ENCODE data around the gene PLEKHM2. TPM values are rescaled to one million over a fixed set of nuclear protein-coding genes. Genes with fewer than 3 reads are reported as not detected.

PLEKHM2 gene
- polyA plus RNA-seq, 1 donor from 2014 or later: 8.2 TPM

DNA sequence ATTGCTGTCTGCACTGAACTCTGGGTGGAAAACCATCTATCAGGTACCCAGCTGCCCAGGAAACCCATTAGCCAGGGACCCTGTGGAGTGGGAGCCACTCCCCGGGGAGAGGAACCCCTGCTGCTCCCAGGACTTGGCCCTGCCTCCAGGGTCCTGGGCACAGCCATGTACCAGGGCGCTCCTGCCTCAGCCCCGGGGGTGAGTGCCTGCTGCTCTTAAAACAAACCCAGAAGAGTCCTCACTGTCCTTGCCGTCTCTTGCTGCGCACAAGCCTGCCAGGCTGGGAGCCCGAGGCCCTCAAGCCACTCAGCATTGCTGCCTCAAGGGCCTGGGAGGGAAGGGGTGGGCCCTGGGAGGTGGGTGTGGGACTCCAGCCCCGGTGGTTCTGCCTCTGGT, 48.6 kb downstream of the PLEKHM2 start:
- H3K27me3 Mint-ChIP-seq: no peaks in the 10 kb centered on the region
- H3K9me3 Mint-ChIP-seq: no peaks in the 10 kb centered on the region
- H3K4me3 Mint-ChIP-seq: no peak overlapping the region
- H3K4me1 Mint-ChIP-seq: no peaks in the 10 kb centered on the region
- H3K36me3 Mint-ChIP-seq: no peaks in the 10 kb centered on the region
- H3K27ac Mint-ChIP-seq: peak overlapping the region in 1 of 3 donors; percentile 23

DNA sequence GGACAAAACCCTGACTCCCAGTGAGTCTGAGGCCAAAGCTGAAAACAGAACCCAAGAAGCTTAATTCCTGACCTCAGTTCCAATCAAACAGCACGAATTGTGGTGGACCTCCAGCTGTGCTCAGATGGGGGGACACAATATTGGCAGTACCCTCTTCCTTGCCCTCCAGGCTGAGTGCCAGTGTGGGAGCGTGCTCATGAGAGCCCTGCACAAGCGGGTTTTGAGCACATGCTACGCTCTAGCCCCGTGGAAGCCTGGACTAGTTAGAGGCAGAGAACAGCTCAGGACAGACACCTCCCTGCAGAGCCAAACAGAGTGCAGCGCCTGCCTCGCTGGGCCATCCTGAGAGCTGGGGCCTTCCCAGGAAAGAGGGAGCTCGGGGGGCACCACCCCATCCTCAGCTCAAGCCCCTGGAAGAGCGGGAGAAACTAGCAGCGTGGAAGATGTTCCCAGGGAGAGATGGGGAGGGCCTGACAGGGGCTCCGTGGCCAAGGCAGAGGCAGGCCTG, 49.2 kb downstream of the PLEKHM2 start:
- no peaks in the 10 kb centered on the region for H3K27me3 Mint-ChIP-seq
- no peak overlapping the region for H3K27ac Mint-ChIP-seq
- no peaks in the 10 kb centered on the region for H3K4me1 Mint-ChIP-seq
- H3K9me3 Mint-ChIP-seq: no peaks in the 10 kb centered on the region
- H3K36me3 Mint-ChIP-seq: no peaks in the 10 kb centered on the region
- peak overlapping the region in 1 of 4 donors; percentile 28 for H3K4me3 Mint-ChIP-seq

DNA sequence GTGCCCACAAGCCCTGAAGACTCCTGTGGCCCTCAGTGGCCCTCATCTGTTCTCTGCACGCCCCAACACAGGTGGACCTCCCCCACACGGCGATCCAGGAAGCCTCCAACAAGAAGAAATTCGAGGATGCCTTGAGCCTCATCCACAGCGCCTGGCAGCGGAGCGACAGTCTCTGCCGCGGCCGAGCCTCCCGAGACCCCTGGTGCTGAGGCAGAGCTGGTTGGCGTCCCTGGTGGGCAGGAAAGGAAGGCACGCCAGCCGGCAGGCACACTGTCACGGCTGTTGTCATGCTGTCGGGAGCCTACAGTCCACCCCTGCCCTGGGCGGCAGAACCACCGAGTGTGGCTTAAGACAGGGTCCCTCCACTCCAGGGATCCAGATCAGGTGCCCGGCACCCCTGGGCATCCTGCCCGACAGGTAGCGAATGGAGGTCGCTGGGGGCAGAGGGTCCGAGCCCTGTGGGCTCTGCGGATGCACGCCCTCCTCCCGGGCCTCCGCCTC, 49.7 kb downstream of the PLEKHM2 start:
- Mint-ChIP-seq H3K9me3 (no peaks in the 10 kb centered on the region), H3K4me1 (no peaks in the 10 kb centered on the region), H3K36me3 (no peaks in the 10 kb centered on the region), H3K4me3 (no peak overlapping the region), H3K27me3 (no peaks in the 10 kb centered on the region), H3K27ac (no peak overlapping the region)

DNA sequence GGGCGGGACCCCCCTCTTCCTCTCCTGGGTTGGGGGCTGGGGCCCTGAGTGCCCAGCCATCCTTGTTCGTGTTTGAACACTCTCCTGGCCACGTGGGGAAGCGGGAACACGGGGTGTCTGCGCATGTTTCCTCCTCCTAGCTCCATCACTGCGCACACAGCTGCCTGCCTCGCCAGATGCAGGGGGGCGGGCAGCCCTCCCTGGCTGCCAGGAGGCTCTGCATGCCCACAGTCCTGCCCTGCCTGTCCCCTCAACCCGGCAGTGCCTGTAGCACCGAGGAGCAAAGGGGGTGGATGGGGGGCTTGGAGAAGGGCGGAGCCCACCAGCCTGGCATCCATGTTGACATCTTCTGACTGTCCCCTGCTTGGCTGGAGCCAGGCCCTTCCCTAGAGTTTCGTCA, 50.2 kb downstream of the PLEKHM2 start:
- Mint-ChIP-seq H3K27ac (no peak overlapping the region), H3K27me3 (no peaks in the 10 kb centered on the region), H3K4me3 (no peak overlapping the region), H3K4me1 (no peaks in the 10 kb centered on the region), H3K9me3 (no peaks in the 10 kb centered on the region), H3K36me3 (no peaks in the 10 kb centered on the region)

DNA sequence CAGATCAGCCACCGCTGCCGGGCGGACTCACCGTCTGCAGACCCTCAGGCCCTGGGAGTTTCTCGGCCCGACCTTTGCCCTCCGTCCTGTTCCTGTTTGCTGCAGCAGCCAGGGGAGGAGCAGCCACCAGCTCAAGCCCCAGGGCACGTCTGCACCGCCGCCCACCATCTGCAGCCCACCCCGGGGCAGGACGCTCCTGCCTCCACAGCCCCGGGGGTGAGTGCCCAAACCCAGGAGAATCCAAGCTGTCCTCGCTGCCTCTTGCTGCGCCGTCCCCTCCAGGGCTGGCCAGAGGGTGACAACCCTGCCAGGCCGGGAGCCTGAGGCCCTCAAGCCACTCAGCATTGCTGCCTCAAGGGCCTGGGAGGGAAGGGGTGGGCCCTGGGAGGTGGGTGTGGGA, 50.8 kb downstream of the PLEKHM2 start:
- Mint-ChIP-seq H3K27me3 (no peaks in the 10 kb centered on the region), H3K4me3 (peak overlapping the region in 1 of 4 donors; percentile 28), H3K27ac (no peak overlapping the region), H3K9me3 (no peaks in the 10 kb centered on the region), H3K4me1 (no peaks in the 10 kb centered on the region), H3K36me3 (no peaks in the 10 kb centered on the region)

DNA sequence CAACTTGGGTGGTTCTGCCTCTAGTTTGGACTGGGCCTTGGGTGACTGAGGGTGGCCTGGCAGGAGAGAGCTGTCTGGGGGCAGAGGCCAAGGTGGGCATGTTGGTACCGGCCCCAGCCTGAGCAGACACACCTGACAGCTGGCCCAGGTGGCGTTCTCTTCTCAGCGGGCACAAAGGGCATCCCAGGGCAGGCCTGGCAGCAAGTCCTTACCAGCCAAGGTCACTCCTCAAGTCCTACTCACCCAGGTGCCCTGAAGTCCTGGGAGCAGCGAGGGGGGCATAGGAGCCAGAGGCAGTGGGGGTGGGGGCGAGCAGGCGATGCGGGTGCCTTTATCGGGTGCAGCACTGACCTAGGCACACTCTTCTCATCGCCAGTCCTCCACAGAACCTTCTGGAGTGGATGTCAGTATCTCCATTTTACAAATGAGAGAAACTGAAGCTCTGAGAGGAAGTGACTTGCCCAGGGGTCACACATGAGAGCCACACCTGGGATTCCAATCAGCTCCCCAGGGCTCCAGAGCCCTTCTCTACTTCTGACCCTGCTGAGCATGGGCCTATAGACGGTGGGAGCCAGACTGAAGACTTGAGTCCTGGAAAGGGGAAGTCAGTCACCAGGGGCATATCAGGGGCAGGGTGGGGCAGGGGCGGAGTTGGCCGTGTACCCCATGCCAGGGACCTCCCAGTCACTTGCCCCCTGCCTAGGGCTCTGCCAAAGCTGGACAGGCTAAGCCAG, 51.4 kb downstream of the PLEKHM2 start:
- no peaks in the 10 kb centered on the region for H3K4me1 Mint-ChIP-seq
- H3K9me3 Mint-ChIP-seq: no peaks in the 10 kb centered on the region
- H3K27me3 Mint-ChIP-seq: no peaks in the 10 kb centered on the region
- no peak overlapping the region for H3K4me3 Mint-ChIP-seq
- H3K27ac Mint-ChIP-seq: peak overlapping the region in 1 of 3 donors; percentile 18
- no peaks in the 10 kb centered on the region for H3K36me3 Mint-ChIP-seq

DNA sequence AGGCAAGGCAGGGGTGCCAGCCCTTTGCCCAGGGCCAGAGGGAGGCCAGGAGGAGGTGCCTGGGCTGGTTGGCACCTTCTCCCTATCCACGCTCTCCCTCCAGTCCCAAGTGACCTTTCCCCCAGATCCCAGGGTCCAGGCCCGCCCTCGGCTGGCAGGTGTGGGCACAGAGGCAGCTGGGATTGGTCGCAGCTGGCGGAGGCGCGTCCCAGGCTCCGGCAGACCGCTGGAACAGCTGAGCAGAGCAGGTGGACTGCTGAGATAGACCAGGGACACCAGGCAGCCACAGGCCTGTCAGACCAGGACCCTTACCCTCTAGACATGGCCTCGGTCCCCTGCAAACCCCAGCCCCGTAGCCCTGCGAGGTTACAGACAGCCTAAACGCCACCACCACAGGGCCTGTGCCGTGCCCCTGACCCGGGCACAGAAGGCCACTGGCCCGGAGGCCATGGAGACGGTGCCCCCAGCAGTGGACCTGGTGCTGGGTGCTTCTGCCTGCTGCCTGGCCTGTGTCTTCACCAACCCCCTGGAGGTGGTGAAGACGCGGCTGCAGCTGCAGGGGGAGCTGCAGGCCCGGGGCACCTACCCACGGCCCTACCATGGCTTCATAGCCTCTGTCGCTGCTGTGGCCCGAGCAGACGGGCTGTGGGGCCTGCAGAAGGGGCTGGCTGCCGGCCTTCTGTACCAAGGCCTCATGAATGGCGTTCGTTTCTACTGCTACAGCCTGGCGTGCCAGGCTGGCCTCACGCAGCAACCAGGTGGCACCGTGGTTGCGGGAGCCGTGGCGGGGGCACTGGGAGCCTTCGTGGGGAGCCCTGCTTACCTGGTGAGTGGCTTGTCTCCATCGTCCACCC, 52.1 kb downstream of the PLEKHM2 start, which contains the start of gene SLC25A34:
Gene SLC25A34, plus strand, starts transcription at position 221 of the 854 bp plus-strand sequence. Its CDS starts 228 bp downstream, at position 449.
- H3K9me3 Mint-ChIP-seq: no peaks in the 10 kb centered on the region
- H3K27ac Mint-ChIP-seq: peak within 1 kb of the TSS in 1 of 3 donors; percentile 18
- H3K27me3 Mint-ChIP-seq: no peaks in the 10 kb centered on the region
- peaks cover 0 to 3% (median under 1%) of the 10 kb centered on the region in 3 donors for H3K4me1 Mint-ChIP-seq
- no peak within 1 kb of the TSS for H3K4me3 Mint-ChIP-seq
- H3K36me3 Mint-ChIP-seq: no peaks in the 10 kb centered on the region

DNA sequence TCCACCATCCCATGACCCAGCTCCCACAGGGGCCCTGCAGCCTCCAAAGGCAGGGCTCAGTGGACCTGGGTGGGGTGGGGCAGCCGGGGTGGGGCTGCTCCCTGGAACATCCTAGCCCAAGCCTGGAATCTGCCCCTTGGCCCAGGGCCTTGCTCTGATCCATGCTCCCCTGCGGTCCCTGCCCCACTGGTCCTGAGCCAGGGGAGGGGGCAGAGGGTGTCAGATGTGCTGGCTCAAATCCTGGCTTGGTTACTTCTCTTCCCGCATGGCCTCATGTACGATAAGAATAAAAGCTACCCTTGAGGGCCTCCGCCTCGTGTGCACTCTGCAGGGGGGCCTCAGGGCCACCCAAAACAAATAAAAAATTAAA, 52.8 kb downstream of the PLEKHM2 start:
- no peak overlapping the region for H3K4me3 Mint-ChIP-seq
- H3K27ac Mint-ChIP-seq: no peak overlapping the region
- H3K27me3 Mint-ChIP-seq: no peaks in the 10 kb centered on the region
- H3K9me3 Mint-ChIP-seq: no peaks in the 10 kb centered on the region
- H3K36me3 Mint-ChIP-seq: no peaks in the 10 kb centered on the region
- H3K4me1 Mint-ChIP-seq: peaks cover 0 to 5% (median 3%) of the 10 kb centered on the region in 3 donors

DNA sequence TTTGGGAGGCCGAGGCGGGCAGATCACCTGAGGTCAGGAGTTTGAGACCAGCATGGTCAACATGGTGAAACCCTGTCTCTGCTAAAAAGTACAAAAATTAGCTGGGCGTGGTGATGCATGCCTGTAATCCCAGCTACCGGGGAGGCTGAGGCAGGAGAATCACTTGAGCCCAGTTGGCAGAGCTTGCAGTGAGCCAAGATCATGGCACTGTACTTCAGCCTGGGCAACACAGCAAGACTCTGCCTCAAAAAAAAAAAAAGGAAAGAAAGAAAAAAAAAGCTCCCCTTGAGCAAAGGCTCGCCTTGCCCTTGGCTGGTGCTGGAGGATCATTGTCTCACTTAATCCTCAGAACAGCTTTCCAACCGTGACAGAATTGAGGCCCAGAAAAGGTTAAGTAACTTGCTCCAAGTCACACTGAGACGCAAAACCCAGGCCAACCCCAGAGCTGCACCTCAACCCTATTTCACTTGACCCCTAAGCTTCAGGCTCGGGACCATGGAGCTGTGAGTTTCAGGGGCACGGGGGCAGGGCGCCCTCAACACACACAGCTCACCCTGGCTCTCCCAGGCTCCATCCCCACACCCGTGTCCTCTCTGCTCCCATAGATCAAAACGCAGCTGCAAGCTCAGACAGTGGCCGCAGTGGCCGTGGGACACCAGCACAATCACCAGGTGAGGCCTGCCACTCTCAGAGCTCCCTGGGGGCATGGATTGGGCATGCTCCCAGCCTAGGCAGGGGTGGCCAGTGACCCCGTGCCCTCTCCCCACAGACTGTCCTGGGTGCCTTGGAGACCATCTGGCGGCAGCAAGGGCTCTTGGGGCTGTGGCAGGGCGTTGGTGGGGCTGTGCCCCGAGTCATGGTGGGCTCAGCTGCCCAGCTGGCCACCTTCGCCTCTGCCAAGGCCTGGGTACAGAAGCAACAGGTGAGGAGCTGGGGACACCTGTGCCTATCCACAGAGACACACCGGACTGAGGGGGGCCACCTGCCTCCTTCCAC, 53.5 kb downstream of the PLEKHM2 start:
- peaks cover 0 to 5% (median 3%) of the 10 kb centered on the region in 3 donors for H3K4me1 Mint-ChIP-seq
- no peaks in the 10 kb centered on the region for H3K9me3 Mint-ChIP-seq
- no peak overlapping the region for H3K4me3 Mint-ChIP-seq
- no peaks in the 10 kb centered on the region for H3K27me3 Mint-ChIP-seq
- peak overlapping the region in 1 of 3 donors; percentile 40 for H3K27ac Mint-ChIP-seq
- no peaks in the 10 kb centered on the region for H3K36me3 Mint-ChIP-seq

DNA sequence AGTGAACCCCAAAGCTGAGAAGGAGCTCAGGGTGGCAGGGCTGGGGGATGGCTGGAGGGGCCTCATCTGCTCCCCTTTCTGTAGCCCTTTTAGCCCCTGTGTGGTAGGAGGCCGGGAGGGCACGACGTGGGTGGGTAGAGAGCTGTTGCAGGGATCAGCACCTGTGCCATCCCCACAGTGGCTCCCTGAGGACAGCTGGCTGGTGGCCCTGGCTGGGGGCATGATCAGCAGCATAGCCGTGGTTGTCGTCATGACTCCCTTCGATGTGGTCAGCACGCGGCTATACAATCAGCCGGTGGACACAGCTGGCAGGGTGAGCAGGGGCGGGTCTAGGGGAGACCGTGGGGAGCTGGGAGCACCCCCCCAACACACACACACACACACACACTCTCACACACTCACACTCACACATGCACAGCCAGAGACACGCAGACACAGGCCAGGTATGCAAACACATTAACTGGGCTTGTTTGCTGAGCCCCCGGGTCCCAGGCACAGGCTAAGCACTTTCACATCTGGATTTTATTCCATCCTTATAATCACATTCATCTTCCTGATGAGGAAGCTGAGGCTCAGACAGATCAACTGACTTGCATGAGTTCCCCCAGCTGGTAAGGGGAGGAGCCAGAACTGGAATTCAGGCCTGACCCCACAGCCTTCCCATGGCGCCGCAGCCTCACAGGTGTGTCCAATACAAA, 54.4 kb downstream of the PLEKHM2 start:
- H3K4me3 Mint-ChIP-seq: peak overlapping the region in 1 of 4 donors; percentile 78
- no peaks in the 10 kb centered on the region for H3K9me3 Mint-ChIP-seq
- no peaks in the 10 kb centered on the region for H3K36me3 Mint-ChIP-seq
- H3K4me1 Mint-ChIP-seq: peaks cover 0 to 5% (median 3%) of the 10 kb centered on the region in 3 donors
- H3K27ac Mint-ChIP-seq: no peak overlapping the region
- peaks cover 3% of the 10 kb centered on the region for H3K27me3 Mint-ChIP-seq

DNA sequence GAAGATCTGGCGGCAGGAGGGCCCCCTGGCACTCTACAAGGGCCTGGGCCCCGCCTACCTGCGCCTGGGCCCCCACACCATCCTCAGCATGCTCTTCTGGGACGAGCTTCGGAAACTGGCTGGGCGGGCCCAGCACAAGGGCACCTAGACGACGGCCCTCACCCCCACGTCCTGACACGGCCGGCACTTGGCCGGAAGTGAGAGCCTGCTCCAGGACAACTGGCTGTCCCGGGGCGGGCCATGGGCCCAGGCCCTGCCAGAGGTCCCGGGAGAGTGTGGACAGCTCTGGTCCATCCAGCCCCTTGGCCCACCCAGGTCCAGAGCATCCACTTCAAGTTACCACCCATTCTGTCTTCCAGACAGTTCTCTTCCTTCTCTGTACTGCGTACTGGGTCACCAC, 55.1 kb downstream of the PLEKHM2 start:
- H3K27me3 Mint-ChIP-seq: peaks cover 3% of the 10 kb centered on the region
- H3K4me3 Mint-ChIP-seq: no peak overlapping the region
- no peaks in the 10 kb centered on the region for H3K36me3 Mint-ChIP-seq
- no peaks in the 10 kb centered on the region for H3K9me3 Mint-ChIP-seq
- H3K4me1 Mint-ChIP-seq: peaks cover 0 to 5% (median 3%) of the 10 kb centered on the region in 3 donors
- H3K27ac Mint-ChIP-seq: no peak overlapping the region

DNA sequence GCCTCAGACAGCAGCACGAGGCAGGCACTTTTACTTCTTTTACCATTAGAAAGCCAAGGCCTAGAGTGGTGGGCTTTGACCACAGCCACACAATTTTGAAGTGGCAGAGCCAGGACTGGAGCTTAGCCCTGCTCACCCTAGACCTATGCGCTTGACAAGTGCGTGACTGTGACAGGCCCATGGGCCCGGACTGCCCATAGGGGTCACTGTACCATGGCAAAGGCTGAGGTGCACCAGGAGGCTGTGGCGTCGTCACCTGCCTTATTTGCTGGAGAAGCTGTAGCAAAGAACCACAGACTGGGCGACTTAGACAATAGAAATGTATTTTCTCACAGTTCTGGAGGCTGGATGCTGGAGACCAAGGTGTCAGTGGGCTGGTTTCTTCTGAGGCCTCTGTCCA, 55.6 kb downstream of the PLEKHM2 start:
- H3K4me1 Mint-ChIP-seq: peaks cover 0 to 5% (median 3%) of the 10 kb centered on the region in 3 donors
- H3K27ac Mint-ChIP-seq: no peak overlapping the region
- no peaks in the 10 kb centered on the region for H3K36me3 Mint-ChIP-seq
- H3K9me3 Mint-ChIP-seq: no peaks in the 10 kb centered on the region
- H3K27me3 Mint-ChIP-seq: peaks cover 3% of the 10 kb centered on the region
- H3K4me3 Mint-ChIP-seq: peak overlapping the region in 1 of 4 donors; percentile 58

DNA sequence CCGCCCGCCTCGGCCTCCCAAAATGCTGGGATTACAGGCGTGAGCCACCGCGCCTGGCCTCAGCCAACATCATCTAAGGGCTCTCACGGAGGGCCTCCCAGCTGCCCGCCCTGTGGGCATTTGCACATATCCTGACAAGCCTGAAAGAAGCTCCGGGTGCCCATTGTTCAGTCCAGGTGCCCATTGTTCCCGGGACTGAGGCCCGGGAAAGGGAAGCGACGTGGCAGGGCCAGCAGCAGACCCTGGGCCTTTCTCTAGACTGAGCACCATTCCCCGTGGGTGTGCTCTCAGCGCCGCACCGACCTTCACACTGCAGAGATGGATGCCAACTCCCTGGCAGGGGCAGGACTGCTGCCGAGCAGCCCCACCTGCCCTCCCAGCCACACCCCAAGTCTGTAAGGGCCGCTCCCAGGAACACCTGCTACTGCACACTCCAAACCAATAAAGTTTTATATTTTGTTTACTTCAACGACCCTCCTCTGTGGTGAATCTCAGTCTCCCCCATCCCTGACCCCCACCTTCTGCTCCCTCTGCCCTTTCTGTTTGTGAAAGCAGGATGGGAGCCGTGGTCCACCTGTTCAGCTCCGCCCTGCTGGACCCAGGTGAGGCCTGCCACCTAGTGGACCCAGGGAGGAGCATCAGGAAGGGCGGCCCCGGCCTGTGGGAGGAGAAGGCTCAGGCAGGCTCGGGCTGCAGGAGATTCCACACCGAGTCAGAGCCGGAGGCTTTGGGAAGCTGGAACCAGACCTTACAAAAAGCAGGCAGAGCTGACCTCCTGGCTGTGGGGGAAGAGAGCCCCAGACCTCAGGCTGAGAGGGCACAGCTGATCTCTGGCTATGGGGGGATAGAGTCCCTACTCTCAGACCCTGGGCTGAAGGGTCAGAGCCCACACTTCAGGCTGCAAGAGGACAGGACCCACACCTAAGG, 57.1 kb downstream of the PLEKHM2 start:
- Mint-ChIP-seq H3K36me3 (no peaks in the 10 kb centered on the region), H3K27me3 (peaks cover 3% of the 10 kb centered on the region), H3K27ac (peak overlapping the region; percentile 4 to 79 (median 59)), H3K4me3 (peak overlapping the region in 1 of 4 donors; percentile 78), H3K4me1 (peaks cover 0 to 5% (median 5%) of the 10 kb centered on the region in 3 donors), H3K9me3 (no peaks in the 10 kb centered on the region)
